ENCODE results near the gene KLHL29.

The KLHL29 gene

GRCh38 chr2:23563673-23564614 is 179.0 kb downstream of the KLHL29 start:
- Histone ChIP-seq H3K36me3 (ENCODE audit: insufficient read depth, low read length) (no peaks in the 10 kb centered on the region), H3K4me1 (ENCODE audit: insufficient read depth, low read length) (peaks cover 10% of the 10 kb centered on the region), H3K9ac (ENCODE audit: low read depth, low read length) (no peak overlapping the region), H3K9me3 (ENCODE audit: control insufficient read depth, insufficient read depth, low read length) (no peaks in the 10 kb centered on the region)

GRCh38 chr2:23564615-23564960 is 179.6 kb downstream of the KLHL29 start:
- H3K9me3 ChIP-seq (ENCODE audit: control insufficient read depth, insufficient read depth, low read length): no peaks in the 10 kb centered on the region

GRCh38 chr2:23565374-23565773 is 180.4 kb downstream of the KLHL29 start:
- H3K4me1 ChIP-seq (ENCODE audit: insufficient read depth, low read length): peaks cover 16% of the 10 kb centered on the region
- no peaks in the 10 kb centered on the region for H3K36me3 ChIP-seq (ENCODE audit: insufficient read depth, low read length)
- no peak overlapping the region for H3K9ac ChIP-seq (ENCODE audit: low read depth, low read length)
- no peaks in the 10 kb centered on the region for H3K9me3 ChIP-seq (ENCODE audit: control insufficient read depth, insufficient read depth, low read length)

More at GRCh38 chr2:23564615-23564960, 179.6 kb downstream of the KLHL29 start:
- H3K36me3 ChIP-seq (ENCODE audit: insufficient read depth, low read length): no peaks in the 10 kb centered on the region
- peaks cover 10% of the 10 kb centered on the region for H3K4me1 ChIP-seq (ENCODE audit: insufficient read depth, low read length)
- H3K9ac ChIP-seq (ENCODE audit: low read depth, low read length): no peak overlapping the region

GRCh38 chr2:23565814-23566213 is 180.8 kb downstream of the KLHL29 start:
- no peak overlapping the region for H3K9ac ChIP-seq (ENCODE audit: low read depth, low read length)
- peaks cover 16% of the 10 kb centered on the region for H3K4me1 ChIP-seq (ENCODE audit: insufficient read depth, low read length)
- H3K9me3 ChIP-seq (ENCODE audit: control insufficient read depth, insufficient read depth, low read length): no peaks in the 10 kb centered on the region
- no peaks in the 10 kb centered on the region for H3K36me3 ChIP-seq (ENCODE audit: insufficient read depth, low read length)

- Histone ChIP-seq H3K36me3 (ENCODE audit: insufficient read depth, low read length) (no peaks in the 10 kb centered on the region), H3K9me3 (ENCODE audit: control insufficient read depth, insufficient read depth, low read length) (no peaks in the 10 kb centered on the region), H3K4me1 (ENCODE audit: insufficient read depth, low read length) (peaks cover 16% of the 10 kb centered on the region), H3K9ac (ENCODE audit: low read depth, low read length) (no peak overlapping the region)
Observed at GRCh38 chr2:23566241-23567142, 181.5 kb downstream of the KLHL29 start.

GRCh38 chr2:23567161-23567756 is 182.3 kb downstream of the KLHL29 start:
- peaks cover 16% of the 10 kb centered on the region for H3K4me1 ChIP-seq (ENCODE audit: insufficient read depth, low read length)
- no peaks in the 10 kb centered on the region for H3K9me3 ChIP-seq (ENCODE audit: control insufficient read depth, insufficient read depth, low read length)
- H3K36me3 ChIP-seq (ENCODE audit: insufficient read depth, low read length): no peaks in the 10 kb centered on the region
- H3K9ac ChIP-seq (ENCODE audit: low read depth, low read length): no peak overlapping the region

GRCh38 chr2:23568211-23568610 is 183.2 kb downstream of the KLHL29 start:
- Histone ChIP-seq H3K9ac (ENCODE audit: low read depth, low read length) (no peak overlapping the region), H3K9me3 (ENCODE audit: control insufficient read depth, insufficient read depth, low read length) (no peaks in the 10 kb centered on the region), H3K36me3 (ENCODE audit: insufficient read depth, low read length) (no peaks in the 10 kb centered on the region), H3K4me1 (ENCODE audit: insufficient read depth, low read length) (peaks cover 16% of the 10 kb centered on the region)

- Histone ChIP-seq H3K36me3 (ENCODE audit: insufficient read depth, low read length) (no peaks in the 10 kb centered on the region), H3K9ac (ENCODE audit: low read depth, low read length) (no peak overlapping the region), H3K4me1 (ENCODE audit: insufficient read depth, low read length) (peaks cover 16% of the 10 kb centered on the region), H3K9me3 (ENCODE audit: control insufficient read depth, insufficient read depth, low read length) (no peaks in the 10 kb centered on the region)
Observed at GRCh38 chr2:23568626-23569190, 183.7 kb downstream of the KLHL29 start.

- no peaks in the 10 kb centered on the region for H3K9me3 ChIP-seq (ENCODE audit: control insufficient read depth, insufficient read depth, low read length)
- no peaks in the 10 kb centered on the region for H3K36me3 ChIP-seq (ENCODE audit: insufficient read depth, low read length)
- peaks cover 17% of the 10 kb centered on the region for H3K4me1 ChIP-seq (ENCODE audit: insufficient read depth, low read length)
- no peak overlapping the region for H3K9ac ChIP-seq (ENCODE audit: low read depth, low read length)
Observed at GRCh38 chr2:23569761-23570365, 184.9 kb downstream of the KLHL29 start.

- Histone ChIP-seq H3K9ac (ENCODE audit: low read depth, low read length) (no peak overlapping the region), H3K36me3 (ENCODE audit: insufficient read depth, low read length) (no peaks in the 10 kb centered on the region), H3K9me3 (ENCODE audit: control insufficient read depth, insufficient read depth, low read length) (no peaks in the 10 kb centered on the region), H3K4me1 (ENCODE audit: insufficient read depth, low read length) (peaks cover 18% of the 10 kb centered on the region)
Observed at GRCh38 chr2:23571085-23571484, 186.1 kb downstream of the KLHL29 start.

GRCh38 chr2:23571527-23572282 is 186.7 kb downstream of the KLHL29 start:
- Histone ChIP-seq H3K9me3 (ENCODE audit: control insufficient read depth, insufficient read depth, low read length) (no peaks in the 10 kb centered on the region), H3K9ac (ENCODE audit: low read depth, low read length) (no peak overlapping the region), H3K4me1 (ENCODE audit: insufficient read depth, low read length) (peaks cover 13% of the 10 kb centered on the region), H3K36me3 (ENCODE audit: insufficient read depth, low read length) (no peaks in the 10 kb centered on the region)

GRCh38 chr2:23574919-23575654 is 190.1 kb downstream of the KLHL29 start:
- Histone ChIP-seq H3K36me3 (ENCODE audit: insufficient read depth, low read length) (no peaks in the 10 kb centered on the region), H3K9ac (ENCODE audit: low read depth, low read length) (no peak overlapping the region), H3K9me3 (ENCODE audit: control insufficient read depth, insufficient read depth, low read length) (no peaks in the 10 kb centered on the region), H3K4me1 (ENCODE audit: insufficient read depth, low read length) (peaks cover 8% of the 10 kb centered on the region)

All from ES-I3 (cell line).